Measurements from ENCODE around the gene FANCE. TPM values are rescaled to one million over a fixed set of nuclear protein-coding genes. Genes with fewer than 3 reads are reported as not detected.

The FANCE gene
- polyA plus RNA-seq, 1 donor (not counting 4 experiments of a cell fraction or from before 2014, with no cell fraction given), result 6.4 TPM

- DNase-seq (ENCODE audit: low read depth, low spot score), result no peak
- no peak overlapping the region for H3K27ac ChIP-seq (ENCODE audit: control insufficient read depth, insufficient read depth, low read length)
- TF ChIP-seq CTCF (optimal IDR thresholded peaks at IDR 0.05 in 1 of 3, IDR thresholded peaks at IDR 0.05 in 1 of 3, conservative IDR thresholded peaks at IDR 0.05 in 1 of 3; ENCODE audit: extremely low read depth in 1 of 3, insufficient read depth in 2 of 3, low read length in 3 of 3), result no peak
- H2AFZ ChIP-seq (ENCODE audit: control insufficient read depth, low read length), result no peak overlapping the region
- no peak for FAIRE-seq
- H3K9me3 ChIP-seq (ENCODE audit: control insufficient read depth, low read depth, low read length), result peaks cover 15% of the 10 kb centered on the region
- no peak overlapping the region for H3K9ac ChIP-seq (ENCODE audit: control insufficient read depth, extremely low read depth, insufficient read depth, low read length)
- peaks cover 32 to 36% of the 10 kb centered on the region in 2 experiments for H3K36me3 ChIP-seq (ENCODE audit: control insufficient read depth in 2 of 2, extremely low read depth in 1 of 2, insufficient read depth in 2 of 2, low read length in 2 of 2)
- H3K4me3 ChIP-seq (ENCODE audit: control insufficient read depth in 2 of 3, extremely low read depth in 1 of 3, insufficient read depth in 2 of 3, low read depth in 1 of 3, low read length in 3 of 3), result no peak overlapping the region
- no peaks in the 10 kb centered on the region for H3K79me2 ChIP-seq (ENCODE audit: control insufficient read depth, insufficient read depth, low read length)
- dilution Hi-C loops (cut with MboI; ENCODE audit: extremely low pct_ligation_motif_present, low sequenced_read_pairs), result no loop called here
- H3K9me1 ChIP-seq (ENCODE audit: control insufficient read depth, extremely low read depth, insufficient read depth, low read length), result peaks cover 2% of the 10 kb centered on the region
- H3K4me1 ChIP-seq (ENCODE audit: control insufficient read depth, extremely low read depth, insufficient read depth, low read length), result peaks cover 20% of the 10 kb centered on the region
- no peaks in the 10 kb centered on the region for H3K27me3 ChIP-seq (ENCODE audit: control insufficient read depth, extremely low read depth, insufficient read depth, low read length)
- no peak overlapping the region for H3K4me2 ChIP-seq (ENCODE audit: control insufficient read depth, extremely low read depth, insufficient read depth, low read depth, low read length)
- no peaks in the 10 kb centered on the region for H4K20me1 ChIP-seq (ENCODE audit: control insufficient read depth, extremely low read depth, insufficient read depth, low read length)
Measured at GRCh38 chr6:35426074-35426473, 26.1 kb upstream of the FANCE start.

GRCh38 chr6:35427435-35427834 is 24.7 kb upstream of the FANCE start:
- no peak for FAIRE-seq
- no peaks in the 10 kb centered on the region for H3K79me2 ChIP-seq (ENCODE audit: control insufficient read depth, insufficient read depth, low read length)
- no peaks in the 10 kb centered on the region for H3K27me3 ChIP-seq (ENCODE audit: control insufficient read depth, extremely low read depth, insufficient read depth, low read length)
- peaks cover 24 to 29% of the 10 kb centered on the region in 2 experiments for H3K36me3 ChIP-seq (ENCODE audit: control insufficient read depth in 2 of 2, extremely low read depth in 1 of 2, insufficient read depth in 2 of 2, low read length in 2 of 2)
- H3K4me1 ChIP-seq (ENCODE audit: control insufficient read depth, extremely low read depth, insufficient read depth, low read length), result peaks cover 20% of the 10 kb centered on the region
- no peaks in the 10 kb centered on the region for H4K20me1 ChIP-seq (ENCODE audit: control insufficient read depth, extremely low read depth, insufficient read depth, low read length)
- peaks cover 2% of the 10 kb centered on the region for H3K9me1 ChIP-seq (ENCODE audit: control insufficient read depth, extremely low read depth, insufficient read depth, low read length)
- H3K4me3 ChIP-seq (ENCODE audit: control insufficient read depth in 2 of 3, extremely low read depth in 1 of 3, insufficient read depth in 2 of 3, low read depth in 1 of 3, low read length in 3 of 3), result no peak overlapping the region
- DNase-seq (ENCODE audit: low read depth, low spot score), result no peak
- no peak overlapping the region for H3K27ac ChIP-seq (ENCODE audit: control insufficient read depth, insufficient read depth, low read length)
- H3K9ac ChIP-seq (ENCODE audit: control insufficient read depth, extremely low read depth, insufficient read depth, low read length), result no peak overlapping the region
- no peak overlapping the region for H3K4me2 ChIP-seq (ENCODE audit: control insufficient read depth, extremely low read depth, insufficient read depth, low read depth, low read length)
- H2AFZ ChIP-seq (ENCODE audit: control insufficient read depth, low read length), result no peak overlapping the region
- dilution Hi-C loops (cut with MboI; ENCODE audit: extremely low pct_ligation_motif_present, low sequenced_read_pairs), result no loop called here
- H3K9me3 ChIP-seq (ENCODE audit: control insufficient read depth, low read depth, low read length), result peaks cover 15% of the 10 kb centered on the region
- TF ChIP-seq EZH2 (IDR thresholded peaks at IDR 0.05; ENCODE audit: low read length), result no peak
- no peak for TF ChIP-seq CTCF (optimal IDR thresholded peaks at IDR 0.05 in 1 of 3, IDR thresholded peaks at IDR 0.05 in 1 of 3, conservative IDR thresholded peaks at IDR 0.05 in 1 of 3; ENCODE audit: extremely low read depth in 1 of 3, insufficient read depth in 2 of 3, low read length in 3 of 3)
